SK-N-SH (cell line): ENCODE results near the gene HDLBP.

Source experiments
- EP300 ChIP-seq, 2 experiments: IDR thresholded peaks; 2 replicates each; pipeline versions ENCODE4 v1.4.0 to v1.6.1; 2012; ENCODE audit warnings: borderline replicate concordance in 1 of 2, low read depth in 1 of 2, low read length in 1 of 2
- GABPA ChIP-seq: IDR thresholded peaks from 2 replicates; pipeline ENCODE4 v1.4.0; 2012; ENCODE audit warnings: low read depth, mild to moderate bottlenecking
- NFIC ChIP-seq: IDR thresholded peaks from 2 replicates; pipeline ENCODE4 v1.4.0; 2012; ENCODE audit warnings: borderline replicate concordance
- POLR2AphosphoS5 ChIP-seq: IDR thresholded peaks from 2 replicates; pipeline ENCODE4 v1.6.1; 2012; ENCODE audit warnings: low read depth, low read length
- SMC3 ChIP-seq: IDR thresholded peaks from 2 replicates; pipeline ENCODE4 v1.6.1; 2012; ENCODE audit warnings: low read depth, low read length, improper control_type of control experiment
- YY1 ChIP-seq: IDR thresholded peaks from 2 replicates; pipeline ENCODE4 v1.4.0; 2012; ENCODE audit warnings: low read depth, mild to moderate bottlenecking
- TF ChIP-seq, protein P1 (sequence below): IDR thresholded peaks from 2 replicates; pipeline ENCODE4 v1.4.0; 2012; ENCODE audit warnings: low read depth, borderline replicate concordance
- TF ChIP-seq, protein P2 (sequence below): fragments of 200-600 bp; sonication (generic); IDR thresholded peaks from 2 replicates; pipeline ENCODE4 v1.6.1; 2017; ENCODE audit warnings: antibody characterized with exemption, mild to moderate bottlenecking, moderate library complexity

DNA sequence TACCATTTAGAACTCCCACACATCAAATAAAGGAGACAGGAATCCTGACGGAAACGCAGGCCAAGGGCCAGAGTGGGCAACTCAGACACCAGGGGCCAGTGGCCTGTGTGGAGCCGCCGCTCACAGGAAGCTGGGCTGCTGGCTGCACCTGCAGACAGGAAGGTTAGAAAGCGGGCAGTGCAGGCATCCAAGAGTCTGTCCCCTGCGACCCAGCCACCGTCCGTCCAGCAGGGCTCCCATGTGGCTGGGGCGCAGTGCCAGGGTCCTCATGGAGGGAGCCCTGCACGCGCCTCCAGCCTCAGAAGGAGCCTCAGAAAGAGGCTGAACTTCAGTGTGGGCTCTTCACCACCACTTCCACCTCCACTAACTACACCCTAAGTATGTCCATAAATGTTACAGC lies 129.5 kb downstream of the HDLBP start:
- TF ChIP-seq, protein P1, sequence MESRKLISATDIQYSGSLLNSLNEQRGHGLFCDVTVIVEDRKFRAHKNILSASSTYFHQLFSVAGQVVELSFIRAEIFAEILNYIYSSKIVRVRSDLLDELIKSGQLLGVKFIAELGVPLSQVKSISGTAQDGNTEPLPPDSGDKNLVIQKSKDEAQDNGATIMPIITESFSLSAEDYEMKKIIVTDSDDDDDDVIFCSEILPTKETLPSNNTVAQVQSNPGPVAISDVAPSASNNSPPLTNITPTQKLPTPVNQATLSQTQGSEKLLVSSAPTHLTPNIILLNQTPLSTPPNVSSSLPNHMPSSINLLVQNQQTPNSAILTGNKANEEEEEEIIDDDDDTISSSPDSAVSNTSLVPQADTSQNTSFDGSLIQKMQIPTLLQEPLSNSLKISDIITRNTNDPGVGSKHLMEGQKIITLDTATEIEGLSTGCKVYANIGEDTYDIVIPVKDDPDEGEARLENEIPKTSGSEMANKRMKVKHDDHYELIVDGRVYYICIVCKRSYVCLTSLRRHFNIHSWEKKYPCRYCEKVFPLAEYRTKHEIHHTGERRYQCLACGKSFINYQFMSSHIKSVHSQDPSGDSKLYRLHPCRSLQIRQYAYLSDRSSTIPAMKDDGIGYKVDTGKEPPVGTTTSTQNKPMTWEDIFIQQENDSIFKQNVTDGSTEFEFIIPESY: no peak
- TF ChIP-seq, protein P2, sequence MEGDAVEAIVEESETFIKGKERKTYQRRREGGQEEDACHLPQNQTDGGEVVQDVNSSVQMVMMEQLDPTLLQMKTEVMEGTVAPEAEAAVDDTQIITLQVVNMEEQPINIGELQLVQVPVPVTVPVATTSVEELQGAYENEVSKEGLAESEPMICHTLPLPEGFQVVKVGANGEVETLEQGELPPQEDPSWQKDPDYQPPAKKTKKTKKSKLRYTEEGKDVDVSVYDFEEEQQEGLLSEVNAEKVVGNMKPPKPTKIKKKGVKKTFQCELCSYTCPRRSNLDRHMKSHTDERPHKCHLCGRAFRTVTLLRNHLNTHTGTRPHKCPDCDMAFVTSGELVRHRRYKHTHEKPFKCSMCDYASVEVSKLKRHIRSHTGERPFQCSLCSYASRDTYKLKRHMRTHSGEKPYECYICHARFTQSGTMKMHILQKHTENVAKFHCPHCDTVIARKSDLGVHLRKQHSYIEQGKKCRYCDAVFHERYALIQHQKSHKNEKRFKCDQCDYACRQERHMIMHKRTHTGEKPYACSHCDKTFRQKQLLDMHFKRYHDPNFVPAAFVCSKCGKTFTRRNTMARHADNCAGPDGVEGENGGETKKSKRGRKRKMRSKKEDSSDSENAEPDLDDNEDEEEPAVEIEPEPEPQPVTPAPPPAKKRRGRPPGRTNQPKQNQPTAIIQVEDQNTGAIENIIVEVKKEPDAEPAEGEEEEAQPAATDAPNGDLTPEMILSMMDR: no peak
- no peak for TF ChIP-seq NFIC
- no peak for TF ChIP-seq YY1
- no peak for TF ChIP-seq POLR2AphosphoS5
- TF ChIP-seq SMC3: no peak
- no peak for TF ChIP-seq GABPA
- TF ChIP-seq EP300 (IDR thresholded peaks at IDR 0.05; ENCODE audit: borderline replicate concordance in 1 of 2, low read depth in 1 of 2, low read length in 1 of 2): no peak
